Stimulated activated CD4-positive, alpha-beta T cell treated with anti-CD3 and anti-CD28 coated beads, Interleukin-4, amount 100 ng/mL, for 48 hours (primary cell): ENCODE data around the gene KRTAP26-1.
A peak's percentile ranks its signal among the peaks of the same experiment; 100 is the strongest.

Experiments used
- DNase-seq, 2 donors: peaks; one replicate each; pipeline ENCODE4 v3.0.0-alpha.2; 2020; ENCODE audit warnings: low read depth in 2 of 2

The KRTAP26-1 gene

GRCh38 chr21:30320215-30320614 is at the start of gene KRTAP26-1:
Gene KRTAP26-1, minus strand, starts transcription at chr21:30320315. Its CDS starts 280 bp downstream, at chr21:30320035.
- no peak for DNase-seq

- no peak for DNase-seq
Measured at GRCh38 chr21:30355906-30356305, 35.8 kb upstream of the KRTAP26-1 start.

GRCh38 chr21:30354308-30355005 is 34.3 kb upstream of the KRTAP26-1 start:
- no peak for DNase-seq

DNA sequence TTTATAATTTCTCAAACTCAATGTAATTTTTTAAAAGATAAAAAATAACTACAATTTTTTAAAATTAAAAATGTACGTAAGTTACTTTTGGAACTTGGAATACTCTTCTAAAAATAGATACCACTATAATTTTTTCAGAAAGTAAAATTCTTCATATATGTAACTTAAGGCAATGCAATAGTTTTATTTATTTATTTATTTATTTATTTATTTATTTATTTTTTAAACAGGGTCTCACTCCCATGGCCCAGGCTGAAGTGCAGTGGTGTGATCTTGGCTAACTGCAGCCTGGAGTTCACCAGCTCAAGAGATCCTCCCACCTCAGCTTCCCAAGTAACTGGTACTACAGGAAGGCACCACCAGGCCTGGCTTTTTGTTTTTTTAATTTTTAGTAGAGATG is 31.4 kb upstream of the KRTAP26-1 start:
- no peak for DNase-seq

GRCh38 chr21:30349572-30349971 is 29.5 kb upstream of the KRTAP26-1 start:
- no peak for DNase-seq

DNA sequence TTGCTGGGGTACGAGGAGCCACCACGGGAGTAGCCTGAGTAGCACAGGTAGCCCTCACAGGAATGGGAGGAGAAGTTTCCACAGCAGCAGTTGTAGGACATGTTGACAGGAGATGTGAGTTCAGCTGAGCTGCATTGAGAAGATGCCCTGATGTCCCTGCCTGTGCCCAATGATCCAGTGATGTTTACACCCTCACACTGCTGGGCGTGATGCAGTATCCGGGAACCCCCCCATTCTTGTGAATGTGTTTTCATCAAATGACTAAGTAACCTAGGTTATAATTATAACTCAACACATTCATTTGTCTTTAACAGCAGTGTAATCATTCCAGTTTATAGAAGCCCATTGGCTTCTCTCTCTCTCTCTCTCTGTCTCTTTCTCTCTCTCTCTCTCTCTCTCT is 28.4 kb upstream of the KRTAP26-1 start, which contains the start of gene KRTAP23-1:
KRTAP23-1 (minus strand) TSS at position 101 of the 400 bp plus-strand sequence; CDS start at position 101, 0 bp downstream.
- no peak for DNase-seq

DNA sequence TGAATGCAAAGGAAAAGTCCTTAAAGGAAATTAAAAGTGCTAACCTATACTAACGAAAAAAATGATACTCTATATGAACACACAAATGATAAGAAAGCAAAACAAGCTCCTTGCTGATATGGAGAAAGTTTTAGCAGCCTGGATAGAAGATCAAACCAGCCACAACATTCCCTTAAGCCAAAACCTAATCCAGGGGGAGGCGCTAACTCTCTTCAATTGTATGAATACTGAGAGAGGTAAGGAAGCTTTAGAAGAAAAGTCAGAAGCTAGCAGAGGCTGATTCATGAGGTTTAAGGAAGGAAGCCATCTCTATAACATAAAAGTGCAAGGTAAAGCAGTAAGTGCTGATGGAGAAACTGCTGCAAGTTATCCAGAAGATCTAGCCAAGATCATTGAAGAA is 24.9 kb upstream of the KRTAP26-1 start:
- DNase-seq, result no peak

GRCh38 chr21:30340714-30341573 is 20.8 kb upstream of the KRTAP26-1 start:
- peak; percentile 11 to 13 for DNase-seq

DNA sequence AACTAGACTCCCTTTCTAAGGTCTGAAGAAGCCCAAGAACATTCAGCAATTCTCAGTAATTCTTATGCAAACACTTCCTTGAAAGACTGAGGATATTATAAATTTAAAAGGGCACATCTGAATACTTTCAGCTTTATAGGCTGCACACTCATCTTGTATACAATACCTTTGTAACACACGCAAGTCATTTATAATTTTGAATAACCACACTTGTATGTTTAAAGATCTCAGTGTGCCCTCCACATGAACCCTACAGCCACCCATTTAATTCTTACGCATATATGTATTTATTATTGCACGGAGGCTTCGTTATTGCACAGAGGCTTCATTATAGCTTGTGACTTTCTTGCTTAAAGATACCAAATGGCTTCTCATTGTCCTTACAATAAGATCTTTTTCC is 18.6 kb upstream of the KRTAP26-1 start:
- no peak for DNase-seq

GRCh38 chr21:30337772-30338171 is 17.7 kb upstream of the KRTAP26-1 start:
- DNase-seq, result no peak

- DNase-seq, result no peak
Measured at GRCh38 chr21:30337276-30337744, 17.2 kb upstream of the KRTAP26-1 start, which contains the start of gene KRTAP27-1. Gene KRTAP27-1, minus strand, starts transcription at chr21:30337694. Its CDS starts 26 bp downstream, at chr21:30337668.

DNA sequence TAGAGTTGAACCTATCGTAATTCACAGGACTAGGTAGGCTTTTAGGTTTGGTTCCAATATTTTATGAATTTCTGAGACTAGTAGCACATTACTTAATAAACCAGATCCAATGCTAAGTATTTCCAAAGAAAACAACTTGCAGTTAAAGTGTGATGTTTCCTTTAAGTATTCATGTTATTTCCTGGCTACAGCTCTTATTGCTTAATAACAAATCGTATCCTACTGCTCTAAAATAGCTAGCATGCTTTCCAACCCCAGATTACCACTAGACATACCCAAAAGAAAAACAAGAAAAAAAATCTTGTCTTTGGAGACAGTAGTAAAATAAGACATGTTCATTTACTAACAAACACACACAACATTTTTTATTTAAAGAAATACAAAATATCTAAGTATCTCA is 16.5 kb upstream of the KRTAP26-1 start:
- no peak for DNase-seq

GRCh38 chr21:30333736-30334135 is 13.6 kb upstream of the KRTAP26-1 start:
- no peak for DNase-seq

- DNase-seq, result no peak
Measured at GRCh38 chr21:30332681-30333080, 12.6 kb upstream of the KRTAP26-1 start.

DNA sequence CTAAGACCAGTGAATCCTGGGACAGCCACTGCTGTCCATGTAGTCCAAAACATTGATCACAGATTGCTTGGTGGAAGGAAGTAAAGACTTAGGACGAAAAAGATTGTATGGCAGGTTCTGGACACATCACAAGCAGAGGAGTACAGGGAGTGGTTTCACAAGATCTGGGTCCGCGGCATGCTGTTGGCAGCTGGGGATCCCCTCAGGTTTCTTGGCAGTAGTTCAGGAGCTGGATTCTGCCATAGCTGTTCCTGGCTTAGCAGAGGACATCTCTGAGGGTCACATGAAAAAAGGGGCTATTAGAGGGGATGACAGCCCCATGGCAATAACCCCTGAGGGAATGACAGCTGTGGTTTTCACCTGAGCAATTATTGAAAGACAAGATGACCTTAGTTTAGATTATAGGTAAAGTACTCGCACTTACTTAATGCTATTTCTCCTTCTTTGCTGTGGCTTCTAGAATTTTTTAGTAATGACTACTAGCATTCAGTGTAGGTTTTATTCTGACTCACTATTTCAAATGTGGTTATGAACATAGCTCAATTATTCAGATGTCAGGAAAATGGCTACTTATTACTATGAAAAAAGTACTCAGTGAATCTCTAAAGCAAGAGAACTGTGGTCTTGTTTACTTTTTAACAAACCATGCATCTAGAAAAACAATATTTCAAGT is 9.2 kb upstream of the KRTAP26-1 start:
- no peak for DNase-seq

GRCh38 chr21:30326390-30326789 is 6.3 kb upstream of the KRTAP26-1 start:
- DNase-seq, result no peak

DNA sequence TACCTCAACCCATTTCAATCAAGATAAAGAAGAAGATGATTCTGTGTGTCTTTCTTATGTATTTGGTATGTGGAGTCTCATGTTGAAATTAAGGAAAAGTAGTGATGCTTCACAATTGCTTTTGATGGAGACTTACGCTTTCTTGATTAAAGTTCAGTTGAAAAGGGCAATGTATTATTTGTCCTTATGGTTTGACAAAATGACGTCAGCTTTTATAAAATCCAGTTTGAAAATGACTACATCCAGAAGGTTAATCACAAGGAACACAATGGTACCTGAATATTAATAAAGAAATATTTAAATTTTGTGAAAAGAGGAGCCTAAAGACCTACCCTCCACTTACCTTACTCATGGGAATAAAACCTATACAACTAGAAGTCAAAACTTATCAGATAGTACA is 4.4 kb downstream of the KRTAP26-1 start:
- DNase-seq, result no peak

DNA sequence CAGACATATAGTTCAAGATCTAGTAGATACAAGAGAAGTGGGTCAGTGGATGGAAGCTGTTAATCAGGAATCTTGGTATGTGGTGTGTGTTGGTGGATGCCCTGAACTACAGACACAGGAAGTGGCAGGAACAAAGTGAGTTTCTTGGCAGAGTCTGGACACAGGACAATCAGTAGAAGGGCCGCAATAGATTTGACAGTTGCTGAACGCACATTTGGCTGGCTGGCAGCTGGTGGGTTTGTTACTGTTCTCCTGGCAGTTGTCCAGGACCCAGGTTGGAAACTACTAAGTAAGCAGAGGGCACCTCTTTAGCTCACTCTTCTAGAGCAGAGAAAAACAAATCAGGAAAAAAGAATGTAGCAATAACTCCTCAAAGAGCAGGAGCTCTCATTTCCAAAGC is 13.2 kb downstream of the KRTAP26-1 start:
- no peak for DNase-seq

DNA sequence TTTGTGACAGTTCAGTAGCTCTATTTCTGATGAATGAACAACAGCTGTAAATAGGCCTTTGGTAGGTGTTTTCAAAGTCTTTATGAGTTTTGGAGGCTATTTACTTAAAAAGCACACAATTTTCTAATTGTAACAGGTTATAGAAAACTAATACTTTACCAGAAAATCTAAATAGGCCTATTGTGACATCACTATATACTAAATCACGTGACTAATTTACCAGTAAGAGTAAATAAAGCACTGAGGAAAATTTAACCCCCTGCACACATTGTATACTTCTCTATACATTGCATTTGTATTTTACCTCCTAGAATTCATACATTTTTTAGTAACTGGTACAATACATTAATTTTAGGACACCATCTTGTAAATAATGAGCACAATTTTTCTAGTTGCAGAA is 15.0 kb downstream of the KRTAP26-1 start:
- DNase-seq, result no peak

DNA sequence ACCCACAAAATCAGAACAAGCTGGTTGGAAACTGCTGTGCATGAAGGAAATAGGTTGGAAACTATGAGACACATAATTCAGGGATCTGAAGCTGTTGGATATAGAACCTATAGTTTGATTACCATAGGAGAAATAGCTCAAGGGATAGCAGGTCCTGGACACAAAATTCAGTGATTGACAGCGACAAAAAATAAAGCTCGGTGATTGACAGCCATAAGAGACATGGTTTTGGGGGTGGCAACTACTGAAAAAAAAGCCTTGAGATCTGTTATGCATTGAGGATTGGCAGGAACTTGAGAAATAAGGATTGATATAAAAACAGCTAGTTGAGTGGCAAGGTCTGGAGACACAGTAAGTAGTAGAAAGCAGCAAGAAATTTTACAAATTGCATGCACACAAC is 30.9 kb downstream of the KRTAP26-1 start, which contains the start of gene KRTAP25-1:
KRTAP25-1 (minus strand) TSS at position 300 of the 400 bp plus-strand sequence; CDS start at position 276, 24 bp downstream.
- no peak for DNase-seq

DNA sequence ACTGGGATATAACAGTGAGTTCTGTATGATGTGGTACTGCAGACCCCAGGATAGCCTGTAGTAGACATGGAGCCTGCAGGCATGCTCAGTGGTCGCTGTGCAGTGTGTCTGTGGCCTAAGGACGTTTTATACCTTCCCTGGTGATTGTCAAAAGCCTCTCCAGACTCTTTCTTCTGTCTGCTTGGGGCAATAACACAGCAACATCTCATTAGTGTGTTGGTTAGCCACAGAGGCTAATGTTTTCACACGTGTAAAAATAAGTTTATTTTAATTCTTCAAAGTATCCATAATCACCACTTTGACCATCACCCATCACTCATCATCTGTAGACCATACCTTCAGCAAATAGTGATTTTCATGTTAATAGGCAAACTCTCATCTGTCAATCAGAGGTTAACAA is 37.3 kb downstream of the KRTAP26-1 start, which contains the start of gene KRTAP24-1:
KRTAP24-1 (minus strand) TSS at position 101 of the 400 bp plus-strand sequence; CDS start at position 83, 18 bp downstream.
- DNase-seq, result no peak

GRCh38 chr21:30271611-30272010 is 48.5 kb downstream of the KRTAP26-1 start:
- DNase-seq, result no peak
